BLaER1 treated with 17β-estradiol and CSF1 and Interleukin-3, amounts not matched to agents 10 nM and 100 nM (cell line): ENCODE measurements around the gene RARRES1.
A peak's percentile ranks its signal among the peaks of the same experiment; 100 is the strongest.

Experiments used
- H3K27ac ChIP-seq, 11 experiments: shearing (Covaris generic); formaldehyde crosslinking; 2 replicates each; pipeline ENCODE4 v1.8.1; 2022
- H3K27me3 ChIP-seq, 11 experiments: shearing (Covaris generic); formaldehyde crosslinking; 2 replicates each; pipeline ENCODE4 v1.8.1; 2022
- H3K36me3 ChIP-seq, 11 experiments: shearing (Covaris generic); formaldehyde crosslinking; 2 replicates each; pipeline ENCODE4 v1.8.1; 2022
- H3K4me1 ChIP-seq, 10 experiments: shearing (Covaris generic); formaldehyde crosslinking; 2 replicates each; pipeline ENCODE4 v1.8.1; 2022
- H3K4me2 ChIP-seq, 11 experiments: shearing (Covaris generic); formaldehyde crosslinking; 2 replicates each; pipeline ENCODE4 v1.8.1; 2022
- H3K4me3 ChIP-seq, 10 experiments: shearing (Covaris generic); formaldehyde crosslinking; 2 replicates each; pipeline ENCODE4 v1.8.1; 2022
- H3K9ac ChIP-seq, 11 experiments: shearing (Covaris generic); formaldehyde crosslinking; 2 replicates each; pipeline ENCODE4 v1.8.1; 2022
- H3K9me3 ChIP-seq, 11 experiments: shearing (Covaris generic); formaldehyde crosslinking; replicated peaks in 1 of 11; 2 replicates each; pipeline ENCODE4 v1.8.1; 2022
- H4K20me1 ChIP-seq, 11 experiments: shearing (Covaris generic); formaldehyde crosslinking; 2 replicates each; pipeline ENCODE4 v1.8.1; 2022
- Cebpa-rat ChIP-seq, 11 experiments: shearing (Covaris generic); IDR thresholded peaks; 2 replicates each; pipeline ENCODE4 v1.8.1; 2022

RARRES1 gene

DNA sequence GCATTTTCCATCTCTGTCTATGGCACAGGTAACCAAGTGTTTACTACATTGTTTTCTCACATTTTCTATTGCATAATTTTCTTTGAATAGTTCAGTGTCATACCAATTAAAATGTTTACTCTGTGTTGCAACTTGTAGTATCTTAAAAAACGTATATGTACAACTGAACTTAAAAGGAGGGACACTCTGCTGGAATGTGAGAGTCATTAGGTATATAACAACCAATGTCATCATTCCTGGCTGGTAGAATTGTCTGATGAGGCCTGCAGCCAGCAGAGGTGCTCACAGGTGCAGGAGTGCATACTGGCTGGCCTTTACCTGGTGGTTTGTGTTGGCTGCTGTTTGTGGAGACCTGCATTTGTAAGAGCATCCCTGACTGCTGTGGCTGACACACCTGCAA lies 19.1 kb upstream of the RARRES1 start:
- Histone ChIP-seq H3K4me3 (no peak overlapping the region), H3K27ac (no peak overlapping the region)
- no peak for TF ChIP-seq Cebpa-rat (IDR thresholded peaks at IDR 0.05)

DNA sequence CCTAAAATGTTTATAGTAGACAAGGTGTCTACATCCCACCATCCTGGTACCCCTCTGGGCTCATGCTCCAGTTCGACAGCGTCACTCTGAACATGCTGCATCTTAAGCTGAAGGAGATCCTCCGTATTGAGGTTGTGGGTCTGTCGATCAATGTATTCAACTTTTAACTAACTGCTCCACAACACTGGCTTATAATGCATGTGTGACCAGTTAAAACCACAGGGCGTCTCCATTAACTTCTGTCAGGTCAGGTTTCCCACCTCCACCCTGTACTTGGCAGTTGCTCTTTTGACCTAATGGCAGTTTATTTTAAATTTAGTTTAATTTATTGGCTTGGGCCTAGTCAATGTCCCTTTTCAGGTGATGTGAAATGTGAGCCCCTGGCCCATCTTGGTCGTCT lies 17.8 kb upstream of the RARRES1 start:
- Histone ChIP-seq H3K27ac (peak overlapping the region in 2 of 11 experiments; percentile 88 to 92; a peak in 2 of 22 replicates), H3K4me1 (peaks cover 28 to 51% (median 30%) of the 10 kb centered on the region in 10 experiments), H3K9me3 (no peaks in the 10 kb centered on the region), H3K36me3 (no peaks in the 10 kb centered on the region; a peak in 1 of 22 replicates), H4K20me1 (no peaks in the 10 kb centered on the region), H3K27me3 (no peaks in the 10 kb centered on the region), H3K4me2 (peak overlapping the region in 2 of 11 experiments; percentile 74 to 82; a peak in 1 of 22 replicates), H3K9ac (no peak overlapping the region), H3K4me3 (no peak overlapping the region)
- TF ChIP-seq Cebpa-rat (IDR thresholded peaks at IDR 0.05): no peak

More for the DNA sequence above, 19.1 kb upstream of the RARRES1 start:
- Histone ChIP-seq H3K4me1 (peaks cover 25 to 38% (median 26%) of the 10 kb centered on the region in 10 experiments), H3K36me3 (no peaks in the 10 kb centered on the region), H4K20me1 (no peaks in the 10 kb centered on the region), H3K4me2 (no peak overlapping the region), H3K27me3 (no peaks in the 10 kb centered on the region), H3K9me3 (no peaks in the 10 kb centered on the region), H3K9ac (no peak overlapping the region)

DNA sequence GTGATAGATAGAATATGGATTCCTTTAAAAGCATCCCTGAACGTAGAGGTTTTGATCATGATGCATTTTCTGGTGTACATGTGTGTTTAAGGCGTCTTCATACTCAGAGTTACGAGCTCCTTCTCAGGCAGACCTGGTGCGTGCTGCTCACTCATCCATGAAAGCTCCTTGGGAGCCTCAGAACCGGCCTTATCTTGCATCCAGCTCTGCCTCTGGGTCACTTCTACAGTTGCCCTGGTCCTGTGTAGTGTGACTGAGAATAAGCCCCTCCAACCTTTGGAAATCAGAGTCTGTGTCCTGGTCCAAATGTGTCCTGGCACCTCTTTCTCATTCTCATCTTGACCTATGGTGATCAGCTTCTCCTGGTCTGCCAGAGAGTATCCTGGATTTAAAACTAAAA lies 17.3 kb upstream of the RARRES1 start:
- H3K9ac ChIP-seq: no peak overlapping the region
- no peaks in the 10 kb centered on the region for H3K27me3 ChIP-seq
- H3K36me3 ChIP-seq: no peaks in the 10 kb centered on the region; a peak in 1 of 22 replicates
- peaks cover 28 to 52% (median 30%) of the 10 kb centered on the region in 10 experiments for H3K4me1 ChIP-seq
- no peak overlapping the region for H3K4me3 ChIP-seq
- peak overlapping the region in 2 of 11 experiments; percentile 88 to 92; a peak in 2 of 22 replicates for H3K27ac ChIP-seq
- no peaks in the 10 kb centered on the region for H3K9me3 ChIP-seq
- H4K20me1 ChIP-seq: no peaks in the 10 kb centered on the region
- H3K4me2 ChIP-seq: peak overlapping the region in 2 of 11 experiments; percentile 74 to 82; a peak in 3 of 22 replicates
- TF ChIP-seq Cebpa-rat (IDR thresholded peaks at IDR 0.05): no peak

DNA sequence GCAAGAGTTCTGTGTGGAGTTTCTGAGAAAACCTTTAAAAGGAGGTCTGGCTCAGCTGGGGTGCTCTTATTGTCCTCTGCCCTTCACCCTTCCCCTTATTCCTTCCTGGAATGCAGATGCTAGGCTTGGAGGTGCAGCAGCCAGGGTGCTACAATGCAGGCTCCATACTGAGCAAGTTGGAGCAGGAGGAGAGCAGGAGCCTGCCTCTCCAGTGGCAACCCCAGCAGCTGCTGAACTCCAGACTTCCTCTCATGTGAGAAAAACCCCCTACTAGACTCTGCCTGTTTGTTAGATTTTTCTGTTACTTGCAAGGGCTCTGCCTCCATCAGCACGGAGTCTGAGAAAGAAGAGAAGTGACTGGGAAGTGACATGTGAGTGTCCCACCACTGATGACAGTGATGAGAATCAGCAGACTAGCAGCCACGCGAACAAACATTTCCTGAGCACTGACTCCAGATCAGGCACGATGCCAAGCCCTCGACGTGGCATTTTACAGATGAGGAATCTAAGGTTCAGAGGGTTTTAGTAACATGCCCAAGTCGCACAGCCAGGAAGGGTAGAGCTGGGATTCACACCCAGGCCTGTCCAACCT lies 16.1 kb upstream of the RARRES1 start:
- no peaks in the 10 kb centered on the region for H3K27me3 ChIP-seq
- H3K9me3 ChIP-seq: no peaks in the 10 kb centered on the region
- H3K4me2 ChIP-seq: peak overlapping the region; percentile 32 to 82 (median 69)
- H3K36me3 ChIP-seq: no peaks in the 10 kb centered on the region; a peak in 1 of 22 replicates
- H3K4me3 ChIP-seq: no peak overlapping the region
- H4K20me1 ChIP-seq: no peaks in the 10 kb centered on the region
- peak overlapping the region in 4 of 11 experiments; percentile 38 to 78 (median 58); a peak in 7 of 22 replicates for H3K9ac ChIP-seq
- H3K27ac ChIP-seq: peak overlapping the region in 8 of 11 experiments; percentile 52 to 92 (median 61); a peak in 14 of 22 replicates
- no peak for TF ChIP-seq Cebpa-rat (IDR thresholded peaks at IDR 0.05)
- H3K4me1 ChIP-seq: peaks cover 31 to 57% (median 38%) of the 10 kb centered on the region in 10 experiments

DNA sequence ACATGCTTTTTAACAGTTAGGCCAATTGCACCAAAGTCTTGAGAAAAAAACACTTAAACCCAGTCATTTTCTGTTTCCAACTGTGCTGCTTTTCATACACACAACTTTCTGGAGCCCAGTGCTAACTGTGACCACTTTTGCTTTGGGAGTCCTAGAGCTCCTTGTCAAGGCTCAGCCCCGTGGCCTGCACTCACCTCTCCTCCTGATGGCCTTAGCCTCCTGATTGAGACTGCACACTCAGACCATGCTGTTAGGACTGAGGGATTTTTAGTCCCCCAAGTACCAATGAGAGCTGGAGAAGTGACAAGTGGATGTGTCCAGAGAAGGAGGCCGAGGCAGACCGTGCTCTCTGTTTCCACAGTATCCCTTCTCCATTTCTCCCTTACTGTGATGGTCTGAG lies 15.2 kb upstream of the RARRES1 start:
- TF ChIP-seq Cebpa-rat (IDR thresholded peaks at IDR 0.05): no peak
- Histone ChIP-seq H3K4me2 (peak overlapping the region; percentile 32 to 82 (median 69)), H3K4me3 (no peak overlapping the region), H3K27ac (peak overlapping the region; percentile 20 to 92 (median 58); a peak in 21 of 22 replicates), H3K4me1 (peaks cover 31 to 57% (median 44%) of the 10 kb centered on the region in 10 experiments), H3K9me3 (no peaks in the 10 kb centered on the region), H3K9ac (peak overlapping the region in 6 of 11 experiments; percentile 25 to 78 (median 41); a peak in 10 of 22 replicates), H4K20me1 (no peaks in the 10 kb centered on the region), H3K27me3 (no peaks in the 10 kb centered on the region), H3K36me3 (peaks cover 0 to 5% (median 0%) of the 10 kb centered on the region in 11 experiments; a peak in 4 of 22 replicates)

DNA sequence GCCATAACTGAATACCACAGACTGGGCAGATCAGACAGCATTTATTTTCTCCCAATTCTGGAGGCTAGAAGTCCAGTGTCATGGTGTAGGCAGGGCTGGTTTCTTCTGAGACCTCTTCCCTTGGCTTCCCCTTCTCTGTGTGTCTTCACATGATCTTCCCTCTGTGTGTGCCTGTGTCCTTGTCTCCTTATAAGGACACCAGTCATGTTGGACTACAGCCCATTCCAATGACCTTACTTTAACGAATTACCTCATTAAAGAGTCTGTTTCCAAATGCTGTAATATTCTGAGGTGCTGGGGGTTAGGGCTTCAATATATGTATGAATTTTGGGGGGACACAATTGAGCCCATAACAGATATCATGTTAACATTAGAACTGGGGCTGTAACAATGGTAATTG lies 13.3 kb upstream of the RARRES1 start:
- H3K4me1 ChIP-seq: peaks cover 31 to 62% (median 45%) of the 10 kb centered on the region in 10 experiments
- H4K20me1 ChIP-seq: no peaks in the 10 kb centered on the region
- H3K27ac ChIP-seq: no peak overlapping the region
- no peak for TF ChIP-seq Cebpa-rat (IDR thresholded peaks at IDR 0.05)
- no peaks in the 10 kb centered on the region for H3K27me3 ChIP-seq
- H3K4me2 ChIP-seq: peak overlapping the region in 2 of 11 experiments; percentile 13 to 82; a peak in 1 of 22 replicates
- H3K4me3 ChIP-seq: no peak overlapping the region
- no peaks in the 10 kb centered on the region for H3K9me3 ChIP-seq
- no peak overlapping the region for H3K9ac ChIP-seq
- H3K36me3 ChIP-seq: peaks cover 0 to 8% (median 0%) of the 10 kb centered on the region in 11 experiments; a peak in 4 of 22 replicates

DNA sequence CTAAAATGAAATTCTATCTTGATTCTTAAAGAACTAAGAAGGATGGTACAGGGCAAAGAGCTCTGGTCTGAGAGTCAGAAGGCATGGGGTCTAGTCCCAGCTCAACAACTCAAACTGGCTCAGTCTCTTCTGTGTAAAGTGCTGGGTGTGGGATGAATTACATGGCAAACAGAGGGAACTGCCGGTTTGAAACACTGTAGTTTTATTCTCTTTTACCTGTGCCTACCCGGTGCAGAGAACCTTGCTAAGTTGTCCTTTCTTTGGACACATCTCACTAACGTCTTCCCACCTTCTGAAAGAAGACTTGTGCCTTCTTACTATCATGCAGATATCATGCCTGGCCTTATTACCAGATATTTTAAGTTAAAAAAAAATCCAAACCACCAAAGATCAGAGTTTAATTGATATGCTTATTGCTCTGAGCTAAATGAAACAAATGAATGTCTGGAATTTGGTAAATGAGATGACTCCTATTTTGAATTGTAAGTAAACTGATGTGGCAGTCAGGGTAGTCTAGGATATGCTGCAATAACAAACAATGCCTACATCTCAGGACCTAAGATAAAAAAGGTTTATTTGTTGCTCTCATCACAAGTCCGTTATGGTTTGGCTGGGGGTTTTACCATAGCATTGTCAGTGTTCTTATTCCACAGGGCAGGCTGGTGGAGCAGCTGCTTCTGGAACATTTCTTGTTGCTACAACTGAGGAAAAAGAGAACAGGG lies 12.5 kb upstream of the RARRES1 start:
- no peak for TF ChIP-seq Cebpa-rat (IDR thresholded peaks at IDR 0.05)
- peaks cover 0 to 8% (median 0%) of the 10 kb centered on the region in 11 experiments; a peak in 4 of 22 replicates for H3K36me3 ChIP-seq
- no peak overlapping the region for H3K4me3 ChIP-seq
- no peaks in the 10 kb centered on the region for H3K27me3 ChIP-seq
- H3K27ac ChIP-seq: no peak overlapping the region
- peaks cover 31 to 59% (median 45%) of the 10 kb centered on the region in 10 experiments for H3K4me1 ChIP-seq
- H4K20me1 ChIP-seq: no peaks in the 10 kb centered on the region
- H3K9ac ChIP-seq: no peak overlapping the region
- H3K4me2 ChIP-seq: peak overlapping the region in 1 of 11 experiments; percentile 42; a peak in 1 of 22 replicates
- no peaks in the 10 kb centered on the region for H3K9me3 ChIP-seq

DNA sequence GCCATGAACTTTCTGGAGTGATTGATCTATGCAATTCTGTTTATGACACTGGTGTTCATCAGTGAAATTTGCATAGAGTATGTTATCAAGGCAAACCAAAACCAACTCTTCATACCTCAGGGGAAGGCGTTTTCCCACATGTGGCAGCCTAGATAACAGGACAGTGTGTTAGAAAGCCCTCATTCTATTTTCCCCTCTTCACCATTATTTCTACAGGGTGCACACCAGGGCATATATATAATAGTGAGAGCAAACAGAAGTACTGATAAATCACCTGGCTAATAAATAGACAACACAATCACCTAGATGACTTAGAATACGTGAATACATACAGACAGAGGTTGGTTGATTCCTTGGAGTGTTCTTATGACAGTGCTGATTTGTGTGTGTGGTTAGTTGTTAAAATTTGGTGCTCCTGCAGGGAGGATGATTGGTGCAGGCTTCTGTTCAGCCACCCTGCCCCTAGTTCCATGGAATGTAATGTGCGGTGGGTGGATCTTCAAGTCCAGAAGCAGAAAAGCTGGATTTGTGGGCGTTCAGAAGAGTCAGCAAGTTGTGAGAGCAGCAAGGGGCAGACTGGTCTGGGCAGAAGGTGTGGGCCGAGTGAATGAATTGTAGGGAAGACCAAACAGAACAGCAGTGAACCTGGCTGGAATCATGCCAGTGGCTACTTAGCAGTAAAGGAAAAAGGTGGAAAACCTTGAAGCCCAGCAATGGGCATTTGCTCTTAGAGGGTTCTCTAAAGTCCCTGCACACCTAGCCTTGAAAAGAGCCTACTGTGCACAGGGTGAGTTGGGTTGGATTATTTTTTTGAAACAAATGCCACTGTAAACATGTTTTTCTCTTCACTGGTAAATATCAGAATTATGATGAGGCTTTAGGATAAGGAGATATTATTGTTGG lies 11.7 kb upstream of the RARRES1 start:
- no peak overlapping the region for H3K4me3 ChIP-seq
- H3K9me3 ChIP-seq: no peaks in the 10 kb centered on the region
- no peak overlapping the region for H3K27ac ChIP-seq
- no peak overlapping the region for H3K9ac ChIP-seq
- peaks cover 30 to 58% (median 42%) of the 10 kb centered on the region in 10 experiments for H3K4me1 ChIP-seq
- H3K27me3 ChIP-seq: no peaks in the 10 kb centered on the region
- no peaks in the 10 kb centered on the region for H4K20me1 ChIP-seq
- H3K36me3 ChIP-seq: peaks cover 0 to 8% (median 0%) of the 10 kb centered on the region in 11 experiments; a peak in 4 of 22 replicates
- no peak for TF ChIP-seq Cebpa-rat (IDR thresholded peaks at IDR 0.05)
- H3K4me2 ChIP-seq: peak overlapping the region in 5 of 11 experiments; percentile 4 to 45 (median 23); a peak in 9 of 22 replicates
